Muscle of leg (tissue), 11 donors: ENCODE measurements around the gene GPRIN3. TPM values are rescaled to one million over a fixed set of nuclear protein-coding genes. Genes with fewer than 3 reads are reported as not detected.
A peak's percentile ranks its signal among the peaks of the same experiment; 100 is the strongest.

Source experiments
- DNase-seq: peaks from one replicate; pipeline ENCODE4 v3.0.0; 2013
- H3K27ac ChIP-seq: one replicate; pipeline ENCODE4 v1.5.1; 2013; ENCODE audit warnings: mild to moderate bottlenecking, low read length, control low read depth
- H3K27me3 ChIP-seq: one replicate; pipeline ENCODE4 v1.6.1; 2013; ENCODE audit warnings: low read length; ENCODE audit not compliant: control insufficient read depth, insufficient read depth
- H3K36me3 ChIP-seq: one replicate; pipeline ENCODE4 v1.6.1; 2013; ENCODE audit warnings: low read length; ENCODE audit not compliant: control insufficient read depth, insufficient read depth
- H3K4me1 ChIP-seq: one replicate; pipeline ENCODE4 v1.6.1; 2013; ENCODE audit warnings: low read length; ENCODE audit not compliant: control insufficient read depth, insufficient read depth
- H3K4me3 ChIP-seq: one replicate; pipeline ENCODE4 v1.5.1; 2013; ENCODE audit warnings: low read length, control low read depth
- H3K9me3 ChIP-seq: replicated peaks from 2 replicates; pipeline ENCODE4 v1.6.1; 2013; ENCODE audit warnings: low read depth, low read length; ENCODE audit not compliant: control insufficient read depth
- WGBS: methylation state at CpG from one replicate; pipeline ENCODE4 v1.1.5; 2013; ENCODE audit warnings: missing lambda C conversion rate; ENCODE audit not compliant: insufficient coverage; 5-methylcytosine and 5-hydroxymethylcytosine counted together
- polyA plus RNA-seq, 8 donors: library from polyadenylated mRNA; unstranded; fragments of 120-200 nt; gene quantifications; one replicate each; pipeline versions ENCODE4 v1.2.1 to v1.2.3, GENCODE V29; 2013; ENCODE audit warnings: inconsistent platforms in 1 of 8, low replicate concordance in 1 of 8; ENCODE audit not compliant: insufficient read length in 8 of 8, insufficient read depth in 1 of 8
- total RNA-seq: library from RNA; stranded (reverse); fragments of 120-200 nt; gene quantifications from one replicate; pipeline ENCODE4 v1.2.4, GENCODE V29; 2013

Gene GPRIN3
- total and polyA plus RNA-seq, 9 donors, result 2.0 to 4.3 (median 3.1) TPM

DNA sequence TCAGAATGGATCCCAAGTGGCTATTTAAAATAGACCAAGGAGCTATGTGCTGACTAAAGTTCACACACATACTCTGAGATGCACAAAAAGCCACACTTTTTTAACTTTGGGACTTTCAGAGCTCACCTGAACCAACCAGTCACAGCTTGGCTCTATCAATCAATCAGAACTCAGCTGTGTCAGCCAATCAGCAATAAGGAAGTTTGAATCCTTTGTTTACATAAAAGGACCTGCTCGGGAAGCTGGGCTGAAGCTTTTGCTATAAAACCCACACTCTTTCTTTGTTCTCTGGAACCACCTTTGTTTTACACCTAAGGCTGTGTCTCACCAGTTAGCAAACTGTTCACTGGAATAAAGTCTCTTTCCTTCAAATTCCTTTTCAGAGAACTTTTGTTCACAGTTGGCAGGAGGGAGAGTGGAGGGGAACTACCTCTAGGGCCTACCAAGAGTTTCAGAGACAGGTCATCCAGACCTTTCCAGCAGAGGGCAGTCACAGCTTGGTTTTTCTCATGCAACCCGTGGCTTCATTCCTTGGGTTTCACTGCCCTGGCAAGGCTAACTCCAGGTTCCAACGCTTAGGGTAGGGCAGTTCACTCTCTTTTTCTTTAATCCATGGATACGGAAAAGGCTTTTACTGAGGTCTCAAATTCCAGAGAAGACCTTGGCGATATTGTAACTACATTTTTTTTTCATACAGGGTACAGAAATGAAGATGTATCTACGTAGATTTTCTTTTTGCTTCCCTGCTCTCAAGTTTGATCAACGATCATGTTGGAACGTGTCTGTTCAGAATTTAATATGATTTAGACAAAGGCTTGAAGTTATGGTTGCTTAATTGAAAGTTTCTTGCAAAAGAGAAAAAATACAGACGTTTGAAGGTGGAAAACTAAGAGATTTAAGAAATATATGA is 80.7 kb downstream of the GPRIN3 start:
- H3K4me3 ChIP-seq, result no peak overlapping the region
- H3K36me3 ChIP-seq, result no peaks in the 10 kb centered on the region
- WGBS, result 36% methylated on average over 3 of the region's 9 CpGs
- no peaks in the 10 kb centered on the region for H3K9me3 ChIP-seq
- H3K4me1 ChIP-seq, result no peaks in the 10 kb centered on the region
- H3K27ac ChIP-seq, result no peak overlapping the region
- no peaks in the 10 kb centered on the region for H3K27me3 ChIP-seq
- DNase-seq, result peak; percentile 88

DNA sequence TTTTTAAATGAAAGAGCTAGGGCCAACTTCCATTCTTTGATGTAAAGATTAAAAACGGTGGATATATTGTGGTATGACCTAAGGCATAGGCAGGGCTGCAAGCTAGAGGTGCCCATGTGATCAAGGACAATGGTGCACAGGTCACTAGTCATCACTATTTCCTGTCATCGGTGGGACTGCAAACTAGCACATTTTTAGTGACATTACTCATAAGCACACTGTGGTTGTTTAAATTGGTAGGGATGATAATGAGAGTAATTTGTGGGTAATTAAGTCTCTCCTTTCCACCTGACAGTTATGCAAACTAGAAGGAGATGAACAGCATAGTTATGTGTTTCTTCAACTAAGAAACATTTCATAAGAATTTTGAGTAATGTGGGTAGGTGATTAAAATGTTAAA is 85.4 kb downstream of the GPRIN3 start:
- Histone ChIP-seq H3K36me3 (no peaks in the 10 kb centered on the region), H3K9me3 (no peaks in the 10 kb centered on the region), H3K27me3 (no peaks in the 10 kb centered on the region), H3K4me1 (no peaks in the 10 kb centered on the region), H3K27ac (no peak overlapping the region), H3K4me3 (no peak overlapping the region)
- WGBS, result 50% methylated on average over 1 of the region's 2 CpGs
- DNase-seq, result no peak

DNA sequence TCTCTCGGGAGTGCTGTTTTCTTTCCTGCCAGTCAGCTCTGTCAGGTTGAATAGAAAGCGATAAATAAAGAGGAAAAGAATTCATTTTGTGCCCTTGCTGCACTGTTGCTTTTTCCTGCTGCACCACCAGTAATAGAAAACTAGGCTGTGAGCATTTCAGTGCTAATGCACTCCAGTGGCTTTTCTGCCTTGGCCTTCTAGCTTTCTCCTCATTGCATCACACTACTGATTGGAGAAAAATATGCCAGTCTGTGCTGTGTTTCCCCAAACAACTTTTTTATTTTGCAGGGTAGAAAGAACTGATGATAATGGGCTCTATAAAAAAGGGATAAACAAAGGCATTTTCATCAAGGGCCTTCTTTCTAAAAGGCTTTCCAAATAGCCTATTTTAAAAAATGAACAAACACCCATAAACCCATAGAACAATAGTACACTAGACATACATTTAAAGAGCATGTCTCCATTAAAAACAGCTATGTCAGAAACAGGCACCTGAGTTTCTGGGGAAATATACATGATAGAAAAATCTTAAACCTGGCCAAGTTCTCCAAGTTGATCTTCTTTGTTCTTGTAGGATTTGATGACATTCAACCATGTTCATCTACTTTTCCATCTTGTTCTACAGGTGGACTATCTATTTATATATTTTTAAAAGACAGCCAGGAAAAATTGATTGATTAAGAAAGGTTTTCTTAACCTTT is 86.3 kb downstream of the GPRIN3 start:
- H3K36me3 ChIP-seq, result no peaks in the 10 kb centered on the region
- WGBS, result no CpG with 5 or more reads among the region's 2 CpGs

DNA sequence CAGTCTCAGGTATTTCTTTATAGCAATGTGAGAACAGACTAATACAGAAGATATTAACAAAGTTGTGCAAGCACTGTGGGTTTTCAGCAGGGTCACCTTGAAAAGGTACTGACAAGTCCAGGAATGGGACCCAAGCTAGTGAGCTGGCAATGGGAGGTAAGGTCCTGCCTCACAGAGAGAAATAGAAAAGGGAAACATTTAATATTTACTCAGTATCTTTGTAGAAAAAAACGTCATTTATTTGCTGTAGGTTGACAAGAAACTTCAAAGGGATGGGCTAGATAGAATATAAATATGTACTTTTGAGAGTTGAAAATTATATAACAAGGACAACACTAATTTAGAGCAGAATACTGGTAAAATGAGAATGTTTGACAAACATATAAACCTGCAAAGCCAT is 89.0 kb downstream of the GPRIN3 start:
- H3K27me3 ChIP-seq, result no peaks in the 10 kb centered on the region
- H3K4me1 ChIP-seq, result no peaks in the 10 kb centered on the region
- H3K36me3 ChIP-seq, result no peaks in the 10 kb centered on the region
- no peak overlapping the region for H3K4me3 ChIP-seq
- no peaks in the 10 kb centered on the region for H3K9me3 ChIP-seq
- H3K27ac ChIP-seq, result no peak overlapping the region
- no peak for DNase-seq
- WGBS, result no CpG with 5 or more reads among the region's 1 CpG

More for the DNA sequence above, 86.3 kb downstream of the GPRIN3 start:
- no peaks in the 10 kb centered on the region for H3K9me3 ChIP-seq
- DNase-seq, result no peak
- H3K27me3 ChIP-seq, result no peaks in the 10 kb centered on the region
- no peaks in the 10 kb centered on the region for H3K4me1 ChIP-seq
- H3K27ac ChIP-seq, result no peak overlapping the region
- H3K4me3 ChIP-seq, result no peak overlapping the region

DNA sequence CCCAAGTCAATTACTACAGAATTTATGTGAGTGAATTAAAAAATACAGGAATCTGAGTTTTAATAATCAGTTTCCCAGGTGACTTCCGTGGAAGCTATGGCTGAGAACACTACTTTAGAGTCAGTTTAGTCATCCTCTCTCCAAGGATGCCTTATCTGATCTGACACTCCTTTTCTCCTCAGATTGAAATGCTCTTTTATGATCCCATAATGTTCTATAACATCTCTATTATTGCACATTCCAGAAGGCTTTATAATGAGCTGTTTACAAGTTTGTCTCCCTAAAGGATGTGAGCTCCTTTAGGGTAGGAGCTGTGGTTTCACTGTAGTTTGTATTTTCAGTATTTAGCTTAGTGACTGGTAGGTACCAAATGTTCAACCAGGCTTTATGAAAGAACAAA is 90.0 kb downstream of the GPRIN3 start:
- Histone ChIP-seq H3K4me1 (no peaks in the 10 kb centered on the region), H3K27ac (no peak overlapping the region), H3K27me3 (no peaks in the 10 kb centered on the region), H3K9me3 (no peaks in the 10 kb centered on the region), H3K4me3 (no peak overlapping the region), H3K36me3 (no peaks in the 10 kb centered on the region)
- DNase-seq, result no peak
- 60% methylated on average over 1 of the region's 1 CpG for WGBS

DNA sequence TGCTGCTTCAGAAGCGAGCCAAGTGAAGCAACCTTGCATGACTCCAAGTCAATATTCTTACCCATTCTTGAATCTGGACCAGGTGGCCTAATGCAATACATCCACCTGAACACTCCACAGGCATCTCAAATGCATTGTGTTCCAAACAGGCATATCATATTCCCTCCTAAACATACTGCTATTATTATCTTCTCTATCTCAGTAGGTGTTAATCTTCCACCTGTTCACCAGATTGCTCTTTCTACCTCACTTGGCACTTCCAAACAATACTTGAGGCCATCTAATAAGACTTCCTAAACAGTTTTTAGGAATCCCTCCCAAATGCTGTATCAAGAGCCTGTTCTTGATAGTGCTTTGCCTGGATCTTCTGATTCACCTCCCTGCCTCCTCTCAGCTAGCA is 90.7 kb downstream of the GPRIN3 start:
- no peaks in the 10 kb centered on the region for H3K4me1 ChIP-seq
- no peak overlapping the region for H3K27ac ChIP-seq
- H3K36me3 ChIP-seq, result no peaks in the 10 kb centered on the region
- no peaks in the 10 kb centered on the region for H3K27me3 ChIP-seq
- H3K9me3 ChIP-seq, result no peaks in the 10 kb centered on the region
- WGBS, result 78% methylated on average over 1 of the region's 1 CpG
- no peak overlapping the region for H3K4me3 ChIP-seq
- DNase-seq, result no peak

DNA sequence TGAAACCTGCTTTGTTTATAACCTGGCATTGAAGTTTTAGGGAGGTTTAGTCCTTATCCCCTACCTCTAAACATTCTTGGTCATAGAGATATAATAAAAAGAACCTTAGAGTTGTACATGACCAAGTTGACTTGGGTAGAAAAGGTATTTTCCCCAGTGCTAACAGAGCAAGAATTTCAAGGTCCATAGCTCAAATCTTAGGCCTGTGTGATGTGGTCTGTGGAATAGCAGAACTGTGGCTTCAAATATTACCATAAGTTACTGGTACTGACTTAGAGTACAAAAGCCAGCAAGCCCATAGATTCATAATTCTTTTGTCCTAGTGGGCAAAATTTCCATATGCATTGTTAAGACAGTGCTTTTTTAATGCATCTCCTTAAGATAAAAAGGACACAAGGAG is 91.2 kb downstream of the GPRIN3 start:
- no peak for DNase-seq
- Histone ChIP-seq H3K4me1 (no peaks in the 10 kb centered on the region), H3K27ac (no peak overlapping the region), H3K4me3 (no peak overlapping the region), H3K9me3 (no peaks in the 10 kb centered on the region), H3K27me3 (no peaks in the 10 kb centered on the region), H3K36me3 (no peaks in the 10 kb centered on the region)

DNA sequence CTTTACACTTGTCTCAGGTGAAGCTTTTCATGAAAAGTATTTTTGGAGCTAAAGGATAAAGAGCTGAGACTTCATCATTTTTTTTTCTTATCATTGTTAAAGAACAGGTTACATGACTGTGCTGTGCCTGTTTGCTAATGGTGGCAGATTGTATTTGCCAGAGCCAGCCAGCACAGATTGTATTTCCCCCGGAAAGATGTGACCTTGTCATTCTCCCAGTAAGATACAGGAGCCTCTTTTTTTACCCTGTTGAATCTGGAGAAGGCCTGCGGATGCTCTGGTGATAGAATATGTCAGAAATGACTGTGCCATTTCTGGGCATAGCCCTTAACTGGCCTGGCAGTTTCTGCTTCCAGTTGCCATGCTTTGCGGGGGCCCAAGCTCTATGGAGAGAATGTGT is 91.9 kb downstream of the GPRIN3 start:
- no peak overlapping the region for H3K4me3 ChIP-seq
- 92% methylated on average over 2 of the region's 3 CpGs for WGBS
- H3K4me1 ChIP-seq, result no peaks in the 10 kb centered on the region
- no peak overlapping the region for H3K27ac ChIP-seq
- no peak for DNase-seq
- H3K9me3 ChIP-seq, result no peaks in the 10 kb centered on the region
- no peaks in the 10 kb centered on the region for H3K27me3 ChIP-seq
- no peaks in the 10 kb centered on the region for H3K36me3 ChIP-seq

DNA sequence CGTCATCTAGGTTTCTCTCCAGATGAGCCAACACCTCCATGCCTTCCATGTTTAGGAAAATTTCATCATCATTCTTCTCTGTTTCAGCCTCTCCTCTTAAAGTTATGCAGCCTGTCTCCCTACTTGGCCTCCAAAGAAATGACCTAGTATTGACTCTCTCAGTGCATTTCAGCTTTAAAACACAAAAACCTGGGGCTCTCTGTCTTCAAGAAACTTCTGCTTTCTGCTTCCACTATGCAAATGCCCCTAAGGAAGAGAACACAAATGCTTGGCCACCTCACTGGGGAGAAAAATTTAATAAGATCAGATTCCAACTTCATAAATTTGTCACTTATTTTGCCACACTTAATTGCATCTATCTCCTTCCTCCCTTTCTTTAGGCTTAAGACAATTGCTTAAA is 93.3 kb downstream of the GPRIN3 start:
- Histone ChIP-seq H3K4me3 (no peak overlapping the region), H3K4me1 (no peaks in the 10 kb centered on the region), H3K9me3 (no peaks in the 10 kb centered on the region), H3K36me3 (no peaks in the 10 kb centered on the region), H3K27ac (no peak overlapping the region), H3K27me3 (no peaks in the 10 kb centered on the region)
- DNase-seq, result no peak
- no CpG with 5 or more reads among the region's 1 CpG for WGBS

DNA sequence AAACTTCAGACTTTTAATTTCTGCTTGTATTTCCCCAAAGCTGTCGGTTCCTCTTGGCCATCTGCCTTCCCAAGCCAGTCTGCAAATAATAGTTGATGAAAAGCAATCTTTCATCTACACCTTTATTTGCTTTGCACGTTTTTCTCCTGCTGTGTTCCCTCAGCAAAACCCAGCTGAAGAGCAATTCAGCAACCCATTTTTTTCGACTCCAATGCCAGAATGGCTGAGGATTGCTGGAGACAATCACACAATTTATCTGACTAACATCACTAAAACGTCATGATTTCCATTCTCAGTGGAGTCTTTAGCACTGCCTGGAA is 94.3 kb downstream of the GPRIN3 start:
- WGBS, result 47% methylated on average over 2 of the region's 4 CpGs

More for the DNA sequence above, 94.3 kb downstream of the GPRIN3 start:
- Histone ChIP-seq H3K36me3 (no peaks in the 10 kb centered on the region), H3K27ac (no peak overlapping the region), H3K9me3 (no peaks in the 10 kb centered on the region), H3K27me3 (no peaks in the 10 kb centered on the region), H3K4me1 (no peaks in the 10 kb centered on the region), H3K4me3 (no peak overlapping the region)
- no peak for DNase-seq
